DND-41 (cell line): ENCODE measurements around the gene TFAP2A.

Experiments
- ATAC-seq: fragments of 200-7000 bp; cut with Tn5 transposase; 3 replicates; pipeline ENCODE4 v1.9.1; 2021; ENCODE audit warnings: low read depth; ENCODE audit not compliant: insufficient read depth
- DNase-seq: peaks from one replicate; pipeline ENCODE4 v3.0.0-alpha.2; 2020
- H2AFZ ChIP-seq: 2 replicates; pipeline ENCODE4 v1.6.0; 2012; ENCODE audit warnings: low read depth, low read length
- H3K27ac ChIP-seq: 2 replicates; pipeline ENCODE4 v1.5.1; 2012; ENCODE audit warnings: low read length, inconsistent platforms
- H3K27me3 ChIP-seq: fragments of 200-600 bp; sonication (generic); 2 replicates; pipeline ENCODE4 v1.6.0; 2012; ENCODE audit warnings: low read length, mild to moderate bottlenecking, inconsistent platforms; ENCODE audit not compliant: insufficient read depth, poor library complexity
- H3K36me3 ChIP-seq: 2 replicates; pipeline ENCODE4 v1.5.1; 2012; ENCODE audit warnings: low read length, inconsistent platforms; ENCODE audit not compliant: insufficient read depth
- H3K4me1 ChIP-seq: 2 replicates; pipeline ENCODE4 v1.5.1; 2012; ENCODE audit warnings: mild to moderate bottlenecking, low read length; ENCODE audit not compliant: insufficient read depth
- H3K4me2 ChIP-seq: 2 replicates; pipeline ENCODE4 v1.6.0; 2012; ENCODE audit warnings: mild to moderate bottlenecking, moderate library complexity, low read length, inconsistent platforms; ENCODE audit not compliant: insufficient read depth
- H3K4me3 ChIP-seq, 2 experiments: fragments of 200-600 bp in 1 of 2; shearing (Covaris generic) in 1 of 2; 2 replicates each; pipeline ENCODE4 v1.5.1; 2012 to 2016; ENCODE audit warnings: inconsistent platforms in 2 of 2, low read length in 2 of 2, mild to moderate bottlenecking in 2 of 2, low read depth in 1 of 2, moderate library complexity in 1 of 2
- H3K79me2 ChIP-seq: 2 replicates; pipeline ENCODE4 v1.6.0; 2012; ENCODE audit warnings: low read length, inconsistent platforms; ENCODE audit not compliant: insufficient read depth
- H3K9ac ChIP-seq: 2 replicates; pipeline ENCODE4 v1.6.0; 2012; ENCODE audit warnings: low read depth, mild to moderate bottlenecking, inconsistent platforms, low read length, moderate library complexity
- H3K9me3 ChIP-seq: 2 replicates; pipeline ENCODE4 v1.5.1; 2012; ENCODE audit warnings: low read length, moderate library complexity, mild to moderate bottlenecking, inconsistent platforms; ENCODE audit not compliant: insufficient read depth, severe bottlenecking
- H4K20me1 ChIP-seq: 2 replicates; pipeline ENCODE4 v1.6.0; 2012; ENCODE audit warnings: low read length; ENCODE audit not compliant: insufficient read depth
- CTCF ChIP-seq: IDR thresholded peaks from 2 replicates; pipeline ENCODE4 v1.5.1; 2012; ENCODE audit warnings: borderline replicate concordance, low read length, moderate library complexity, mild to moderate bottlenecking; ENCODE audit not compliant: poor library complexity, severe bottlenecking; ENCODE audit errors: extremely low read depth
- EZH2 ChIP-seq: IDR thresholded peaks from 3 replicates; pipeline ENCODE4 v1.6.1; 2012; ENCODE audit warnings: borderline replicate concordance, low read depth, mild to moderate bottlenecking, moderate library complexity, low read length, inconsistent platforms; ENCODE audit not compliant: severe bottlenecking

Gene TFAP2A

GRCh38 chr6:10400330-10400729, 14.5 kb downstream of the TFAP2A start:
- Histone ChIP-seq H3K79me2 (no peaks in the 10 kb centered on the region), H4K20me1 (no peaks in the 10 kb centered on the region), H3K9ac (no peak overlapping the region), H3K4me2 (no peak overlapping the region), H2AFZ (no peak overlapping the region), H3K4me3 (no peak overlapping the region), H3K36me3 (no peaks in the 10 kb centered on the region), H3K27me3 (peaks cover 11% of the 10 kb centered on the region), H3K9me3 (no peaks in the 10 kb centered on the region), H3K4me1 (no peaks in the 10 kb centered on the region), H3K27ac (no peak overlapping the region)
- DNase-seq (no peak), ATAC-seq (no peak)
- TF ChIP-seq EZH2 (no peak), CTCF (no peak)

GRCh38 chr6:10399451-10399850, 15.4 kb downstream of the TFAP2A start:
- H3K4me2 ChIP-seq = no peak overlapping the region
- peaks cover 13% of the 10 kb centered on the region for H3K27me3 ChIP-seq
- no peaks in the 10 kb centered on the region for H4K20me1 ChIP-seq
- H3K36me3 ChIP-seq = no peaks in the 10 kb centered on the region
- DNase-seq (no peak), ATAC-seq (no peak)
- H3K4me3 ChIP-seq = no peak overlapping the region
- no peak overlapping the region for H3K9ac ChIP-seq
- H3K4me1 ChIP-seq = no peaks in the 10 kb centered on the region
- no peaks in the 10 kb centered on the region for H3K9me3 ChIP-seq
- no peak overlapping the region for H2AFZ ChIP-seq
- TF ChIP-seq CTCF = no peak
- TF ChIP-seq EZH2 = no peak
- no peaks in the 10 kb centered on the region for H3K79me2 ChIP-seq
- H3K27ac ChIP-seq = no peak overlapping the region

GRCh38 chr6:10398446-10399218, 16.2 kb downstream of the TFAP2A start:
- DNase-seq (no peak), ATAC-seq (no peak)
- H3K27ac ChIP-seq = no peak overlapping the region
- no peak overlapping the region for H2AFZ ChIP-seq
- no peaks in the 10 kb centered on the region for H3K4me1 ChIP-seq
- H3K9ac ChIP-seq = no peak overlapping the region
- H4K20me1 ChIP-seq = no peaks in the 10 kb centered on the region
- H3K27me3 ChIP-seq = peaks cover 15% of the 10 kb centered on the region
- TF ChIP-seq EZH2 = no peak
- no peaks in the 10 kb centered on the region for H3K79me2 ChIP-seq
- H3K4me2 ChIP-seq = no peak overlapping the region
- no peak overlapping the region for H3K4me3 ChIP-seq
- H3K36me3 ChIP-seq = no peaks in the 10 kb centered on the region
- H3K9me3 ChIP-seq = no peaks in the 10 kb centered on the region

GRCh38 chr6:10397756-10398445, 17.0 kb downstream of the TFAP2A start:
- H3K27ac ChIP-seq = no peak overlapping the region
- H3K9ac ChIP-seq = no peak overlapping the region
- H3K36me3 ChIP-seq = no peaks in the 10 kb centered on the region
- TF ChIP-seq CTCF (no peak), EZH2 (no peak)
- no peaks in the 10 kb centered on the region for H3K4me1 ChIP-seq
- H2AFZ ChIP-seq = no peak overlapping the region
- DNase-seq (no peak), ATAC-seq (no peak)
- H3K4me3 ChIP-seq = no peak overlapping the region
- peaks cover 15% of the 10 kb centered on the region for H3K27me3 ChIP-seq
- H3K79me2 ChIP-seq = no peaks in the 10 kb centered on the region
- H3K9me3 ChIP-seq = no peaks in the 10 kb centered on the region
- H3K4me2 ChIP-seq = no peak overlapping the region
- H4K20me1 ChIP-seq = no peaks in the 10 kb centered on the region
